Left lung (tissue), 10 donors: ENCODE results near the gene ASXL3. TPM values are rescaled to one million over a fixed set of nuclear protein-coding genes. Genes with fewer than 3 reads are reported as not detected.

Experiments
- ATAC-seq: fragments of 200-7000 bp; cut with Tn5 transposase; one replicate; pipeline ENCODE4 v1.9.1; 2020; ENCODE audit warnings: moderate library complexity
- DNase-seq, 4 donors: peaks; one replicate each; pipeline ENCODE4 v3.0.0-alpha.2; 2013 to 2020
- H3K27ac ChIP-seq, 2 donors: fragments of 200-600 bp; sonication (generic) in 1 of 2; one replicate each; pipeline versions ENCODE4 v1.5.0 to v1.8.0; 2020 to 2021
- H3K27me3 ChIP-seq, 2 donors: fragments of 200-600 bp; sonication (generic) in 1 of 2; one replicate each; pipeline versions ENCODE4 v1.5.0 to v1.8.0; 2020 to 2021
- H3K36me3 ChIP-seq, 2 donors: fragments of 200-600 bp; sonication (generic) in 1 of 2; one replicate each; pipeline versions ENCODE4 v1.5.0 to v1.8.0; 2020 to 2021
- H3K4me1 ChIP-seq, 2 donors: fragments of 200-600 bp; one replicate each; pipeline ENCODE4 v1.8.0; 2021
- H3K4me3 ChIP-seq, 2 donors: fragments of 200-600 bp; sonication (generic) in 1 of 2; one replicate each; pipeline versions ENCODE4 v1.5.0 to v1.8.0; 2020 to 2021; ENCODE audit warnings: mild to moderate bottlenecking in 1 of 2
- H3K9me3 ChIP-seq, 2 donors: fragments of 200-600 bp; sonication (generic) in 1 of 2; one replicate each; pipeline versions ENCODE4 v1.5.0 to v1.8.0; 2020 to 2021
- intact Hi-C, 2 donors: fragments of 100-400 bp; cut with DNase I; formaldehyde crosslinking; loops; one replicate each; pipeline versions ENCODE4 v1.11.2 to v1.14.2; 2022
- polyA plus RNA-seq, 6 donors: library from polyadenylated mRNA; unstranded; fragments of 120-200 nt; gene quantifications; one replicate each; pipeline ENCODE4 v1.2.1, GENCODE V29; 2013; ENCODE audit not compliant: insufficient read length in 6 of 6
- total RNA-seq, 2 donors: library from RNA; stranded (reverse); fragmentation: NEBNext Ultra II Directional; extraction: Animal tissue kit (Norgen Biotek cat#: 25700); gene quantifications; one replicate each; pipeline ENCODE4 v1.2.1, GENCODE V29; 2021
- TF ChIP-seq, protein P1 (sequence below), 2 donors: fragments of 200-600 bp; sonication (generic) in 1 of 2; IDR thresholded peaks; one replicate each; pipeline versions ENCODE4 v1.5.0 to v1.8.0; 2021; ENCODE audit warnings: antibody characterized with exemption in 2 of 2
- donor health status: DM: no; HTN: yes; CAD: no.
- donor health status: DM: no; HTN: no; CAD: no.

Gene ASXL3
- total and polyA plus RNA-seq, 8 donors = 1.5 to 12.9 (median 11.1) TPM

GRCh38 chr18:33706391-33706790, 128.4 kb downstream of the ASXL3 start:
- no peaks in the 10 kb centered on the region for H3K9me3 ChIP-seq
- H3K27ac ChIP-seq = no peak overlapping the region
- no peak for DNase-seq
- H3K36me3 ChIP-seq = no peaks in the 10 kb centered on the region
- TF ChIP-seq, protein P1, sequence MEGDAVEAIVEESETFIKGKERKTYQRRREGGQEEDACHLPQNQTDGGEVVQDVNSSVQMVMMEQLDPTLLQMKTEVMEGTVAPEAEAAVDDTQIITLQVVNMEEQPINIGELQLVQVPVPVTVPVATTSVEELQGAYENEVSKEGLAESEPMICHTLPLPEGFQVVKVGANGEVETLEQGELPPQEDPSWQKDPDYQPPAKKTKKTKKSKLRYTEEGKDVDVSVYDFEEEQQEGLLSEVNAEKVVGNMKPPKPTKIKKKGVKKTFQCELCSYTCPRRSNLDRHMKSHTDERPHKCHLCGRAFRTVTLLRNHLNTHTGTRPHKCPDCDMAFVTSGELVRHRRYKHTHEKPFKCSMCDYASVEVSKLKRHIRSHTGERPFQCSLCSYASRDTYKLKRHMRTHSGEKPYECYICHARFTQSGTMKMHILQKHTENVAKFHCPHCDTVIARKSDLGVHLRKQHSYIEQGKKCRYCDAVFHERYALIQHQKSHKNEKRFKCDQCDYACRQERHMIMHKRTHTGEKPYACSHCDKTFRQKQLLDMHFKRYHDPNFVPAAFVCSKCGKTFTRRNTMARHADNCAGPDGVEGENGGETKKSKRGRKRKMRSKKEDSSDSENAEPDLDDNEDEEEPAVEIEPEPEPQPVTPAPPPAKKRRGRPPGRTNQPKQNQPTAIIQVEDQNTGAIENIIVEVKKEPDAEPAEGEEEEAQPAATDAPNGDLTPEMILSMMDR (IDR thresholded peaks at IDR 0.05) = no peak
- H3K27me3 ChIP-seq = no peaks in the 10 kb centered on the region
- no peak overlapping the region for H3K4me3 ChIP-seq
- ATAC-seq = no peak
- no peaks in the 10 kb centered on the region for H3K4me1 ChIP-seq
- intact Hi-C loops = no loop called here

DNA sequence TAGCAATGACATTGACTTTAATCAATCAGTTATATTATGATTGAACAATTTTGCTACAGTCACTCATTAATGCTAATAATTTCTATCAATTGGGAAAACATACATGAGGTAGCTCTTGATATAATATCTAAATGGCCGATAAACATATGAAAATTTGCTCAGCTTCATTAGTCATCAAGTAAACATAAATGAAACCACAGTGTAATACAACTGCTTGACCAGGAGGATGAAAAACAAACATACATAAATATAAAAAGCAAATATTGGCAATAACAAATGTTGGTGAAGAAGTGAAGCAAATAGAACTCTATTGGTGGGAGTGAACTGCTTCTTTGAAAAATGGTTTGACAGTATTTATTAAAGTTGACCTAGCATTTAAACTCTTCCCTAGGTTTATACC, 130.9 kb downstream of the ASXL3 start:
- DNase-seq (no peak), ATAC-seq (no peak)
- TF ChIP-seq, protein P1 (IDR thresholded peaks at IDR 0.05) = no peak
- intact Hi-C loops = no loop called here
- no peaks in the 10 kb centered on the region for H3K4me1 ChIP-seq
- no peaks in the 10 kb centered on the region for H3K36me3 ChIP-seq
- H3K27me3 ChIP-seq = no peaks in the 10 kb centered on the region
- H3K9me3 ChIP-seq = no peaks in the 10 kb centered on the region
- H3K4me3 ChIP-seq = no peak overlapping the region
- H3K27ac ChIP-seq = no peak overlapping the region

DNA sequence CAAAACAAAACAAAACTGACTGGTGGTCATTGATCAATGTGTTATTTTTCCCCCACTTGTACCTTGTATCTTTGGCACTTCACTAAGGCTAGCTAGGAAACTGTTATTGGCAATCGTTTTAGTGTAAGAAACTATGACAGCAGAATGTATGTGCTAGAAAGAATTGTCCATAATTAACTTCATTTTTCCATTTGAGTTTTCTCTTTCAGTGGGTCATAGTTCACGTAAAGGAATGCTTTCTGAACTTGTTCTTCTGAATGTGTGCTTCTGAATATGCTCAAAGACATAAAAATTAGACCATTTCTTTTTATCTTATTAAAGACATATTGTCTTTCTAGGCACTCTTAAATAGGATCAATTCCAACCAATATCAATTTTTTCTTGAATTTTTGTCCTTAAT, 132.2 kb downstream of the ASXL3 start:
- no peak for DNase-seq
- intact Hi-C loops = no loop called here
- no peak for ATAC-seq
- Histone ChIP-seq H3K4me1 (no peaks in the 10 kb centered on the region), H3K27me3 (no peaks in the 10 kb centered on the region), H3K27ac (no peak overlapping the region), H3K4me3 (no peak overlapping the region), H3K9me3 (no peaks in the 10 kb centered on the region), H3K36me3 (no peaks in the 10 kb centered on the region)
- TF ChIP-seq, protein P1 (IDR thresholded peaks at IDR 0.05) = no peak

DNA sequence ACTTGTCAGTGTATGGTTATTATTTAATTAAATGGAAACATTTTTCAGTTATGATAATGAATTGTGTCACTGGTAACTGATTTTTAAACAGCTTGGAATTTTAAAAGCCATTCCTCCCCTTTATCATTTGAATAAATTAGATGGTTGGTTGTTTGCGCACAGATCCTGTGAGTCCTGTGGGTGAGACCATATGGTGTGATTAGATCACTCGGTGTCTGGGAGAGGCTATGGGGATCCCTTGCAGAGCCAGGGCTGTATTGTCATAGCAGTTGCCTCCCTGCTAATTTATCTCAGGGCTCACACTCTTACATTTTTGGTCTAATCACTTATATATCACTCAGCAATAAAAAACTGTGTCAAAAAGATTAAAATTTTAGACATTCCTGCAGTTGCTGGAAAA, 133.5 kb downstream of the ASXL3 start:
- no peaks in the 10 kb centered on the region for H3K36me3 ChIP-seq
- H3K4me1 ChIP-seq = no peaks in the 10 kb centered on the region
- H3K27ac ChIP-seq = no peak overlapping the region
- no peaks in the 10 kb centered on the region for H3K27me3 ChIP-seq
- no peak overlapping the region for H3K4me3 ChIP-seq
- DNase-seq = no peak
- TF ChIP-seq, protein P1 (IDR thresholded peaks at IDR 0.05) = no peak
- intact Hi-C loops = no loop called here
- no peaks in the 10 kb centered on the region for H3K9me3 ChIP-seq
- no peak for ATAC-seq

GRCh38 chr18:33712719-33713118, 134.7 kb downstream of the ASXL3 start:
- intact Hi-C loops = no loop called here
- DNase-seq = no peak
- no peaks in the 10 kb centered on the region for H3K27me3 ChIP-seq
- ATAC-seq = no peak
- H3K4me3 ChIP-seq = no peak overlapping the region
- H3K36me3 ChIP-seq = no peaks in the 10 kb centered on the region
- TF ChIP-seq, protein P1 (IDR thresholded peaks at IDR 0.05) = no peak
- H3K9me3 ChIP-seq = no peaks in the 10 kb centered on the region
- H3K4me1 ChIP-seq = no peaks in the 10 kb centered on the region
- no peak overlapping the region for H3K27ac ChIP-seq
